HG02571 (cell line): ENCODE measurements around the gene FAM9A.

Experiments used
- ATAC-seq: cut with Tn5 transposase; IDR thresholded peaks from one replicate; pipeline ENCODE4 v1.9.1; 2021; ENCODE audit warnings: mild to moderate bottlenecking, moderate library complexity; ENCODE audit not compliant: unreplicated experiment

The FAM9A gene

GRCh38 chrX:8801041-8801599 is at the start of gene FAM9A:
Gene FAM9A (minus strand): TSS chrX:8801383. CDS start chrX:8800171, 1,212 bp downstream.
- no peak for ATAC-seq

GRCh38 chrX:8850478-8850877 is 49.3 kb upstream of the FAM9A start:
- no peak for ATAC-seq

DNA sequence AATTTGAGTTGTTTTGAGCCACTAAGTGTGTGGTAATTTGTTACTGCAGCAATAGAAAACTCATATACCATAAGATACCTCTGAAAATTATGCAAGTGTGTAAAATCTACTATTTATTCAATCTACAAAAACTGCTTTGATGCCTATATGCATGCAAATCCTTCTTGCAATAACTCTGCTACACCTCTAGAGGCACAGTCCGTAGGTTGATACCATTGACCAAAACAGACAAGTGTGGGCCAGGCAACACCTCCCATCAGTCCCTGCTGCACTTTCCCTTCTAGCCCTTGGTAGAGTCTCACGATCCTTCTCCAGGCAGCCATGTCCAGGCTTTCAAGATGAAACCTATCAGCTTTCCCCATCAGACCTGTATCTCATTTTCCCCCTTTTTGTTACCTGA is 48.8 kb upstream of the FAM9A start:
- no peak for ATAC-seq

DNA sequence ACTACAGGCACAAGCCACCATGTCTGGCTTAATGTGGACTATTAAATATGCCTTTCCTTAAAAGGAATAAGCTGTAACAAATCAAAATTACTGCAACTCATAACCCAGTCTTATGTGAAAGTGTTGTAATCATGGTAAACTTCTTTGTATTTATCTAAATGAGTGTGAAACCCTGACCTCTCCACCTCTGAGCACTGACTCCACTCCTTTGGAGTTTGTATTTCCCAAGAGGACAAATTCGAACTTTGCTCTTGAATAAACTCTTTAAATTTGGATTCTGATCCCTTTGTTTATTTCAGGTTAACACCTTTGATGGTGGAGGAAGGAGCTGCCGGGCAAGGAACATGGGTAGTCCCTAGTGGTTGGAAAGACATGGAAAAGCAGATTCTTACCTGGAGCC is 48.3 kb upstream of the FAM9A start:
- no peak for ATAC-seq

- no peak for ATAC-seq
These were observed 47.7 kb upstream of the FAM9A start for GRCh38 chrX:8848911-8849310.

- no peak for ATAC-seq
These were observed 47.3 kb upstream of the FAM9A start for GRCh38 chrX:8848441-8848840.

- no peak for ATAC-seq
These were observed 46.2 kb upstream of the FAM9A start for GRCh38 chrX:8847360-8847759.

- ATAC-seq: no peak
These were observed 45.1 kb upstream of the FAM9A start for GRCh38 chrX:8846266-8846665.

DNA sequence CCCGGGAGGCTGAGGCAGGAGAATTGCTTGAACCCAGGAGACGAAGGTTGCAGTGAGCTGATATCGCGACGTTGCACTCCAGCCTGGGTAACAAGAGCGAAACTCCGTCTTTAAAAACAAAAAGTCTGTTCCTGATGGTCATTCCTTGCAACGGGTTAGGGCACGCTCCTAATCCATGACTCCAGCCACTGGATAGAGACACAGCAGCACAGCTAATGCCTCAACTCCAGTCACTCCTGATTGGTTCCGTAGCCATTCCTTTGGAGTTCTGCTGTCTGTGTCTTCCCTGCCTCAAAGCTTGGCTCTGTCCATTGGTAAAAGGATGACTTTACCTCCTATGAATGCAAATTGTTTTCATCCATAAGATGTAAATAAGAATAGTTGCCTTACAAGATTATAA is 44.3 kb upstream of the FAM9A start:
- ATAC-seq: no peak

DNA sequence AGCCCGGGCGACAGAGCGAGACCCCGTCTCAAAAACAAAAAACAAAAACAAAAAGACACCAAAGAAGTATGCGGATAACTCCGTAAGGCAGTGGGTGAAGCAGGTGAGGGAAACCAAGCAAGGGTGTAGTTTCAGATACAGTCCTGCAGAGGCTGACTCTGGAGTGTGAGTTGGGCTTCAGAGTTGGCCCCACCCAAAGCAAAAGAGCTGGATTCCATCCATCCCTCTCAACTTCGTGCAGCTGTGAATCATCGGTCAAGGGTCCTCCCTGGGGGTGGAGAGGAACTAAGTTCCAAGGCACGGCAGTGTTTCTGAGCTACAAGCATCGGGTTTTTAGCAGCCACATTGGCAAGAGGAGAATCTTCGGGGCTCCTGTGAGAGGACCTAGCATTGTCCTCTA is 43.9 kb upstream of the FAM9A start:
- no peak for ATAC-seq

DNA sequence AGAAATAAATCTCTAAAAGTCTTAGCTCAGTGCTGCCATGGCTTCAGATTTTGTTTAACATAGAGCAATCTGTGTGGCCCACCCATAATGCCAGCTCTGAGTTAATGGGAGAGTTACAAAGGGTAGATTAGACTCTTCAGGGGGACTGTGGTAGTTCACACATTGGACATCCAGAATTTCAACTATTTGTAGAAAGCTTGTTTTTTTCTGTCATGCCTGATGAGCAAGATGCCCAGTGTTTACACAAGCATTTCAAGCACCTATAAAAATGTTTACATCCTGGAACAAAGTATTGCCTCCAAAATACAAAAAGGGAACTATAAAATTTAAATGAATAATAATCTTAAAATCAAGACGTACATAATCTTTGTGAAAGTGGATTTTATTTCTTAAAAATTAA is 43.0 kb upstream of the FAM9A start:
- no peak for ATAC-seq

- no peak for ATAC-seq
These were observed 40.7 kb upstream of the FAM9A start for GRCh38 chrX:8841911-8842310.

- ATAC-seq: no peak
These were observed 33.2 kb upstream of the FAM9A start for GRCh38 chrX:8834392-8834791.

- no peak for ATAC-seq
These were observed 31.6 kb upstream of the FAM9A start for GRCh38 chrX:8832582-8833378.

- no peak for ATAC-seq
These were observed 22.5 kb upstream of the FAM9A start for GRCh38 chrX:8823698-8824097.

- no peak for ATAC-seq
These were observed 20.8 kb upstream of the FAM9A start for GRCh38 chrX:8822002-8822401.

- ATAC-seq: no peak
These were observed 19.8 kb upstream of the FAM9A start for GRCh38 chrX:8820910-8821527.

DNA sequence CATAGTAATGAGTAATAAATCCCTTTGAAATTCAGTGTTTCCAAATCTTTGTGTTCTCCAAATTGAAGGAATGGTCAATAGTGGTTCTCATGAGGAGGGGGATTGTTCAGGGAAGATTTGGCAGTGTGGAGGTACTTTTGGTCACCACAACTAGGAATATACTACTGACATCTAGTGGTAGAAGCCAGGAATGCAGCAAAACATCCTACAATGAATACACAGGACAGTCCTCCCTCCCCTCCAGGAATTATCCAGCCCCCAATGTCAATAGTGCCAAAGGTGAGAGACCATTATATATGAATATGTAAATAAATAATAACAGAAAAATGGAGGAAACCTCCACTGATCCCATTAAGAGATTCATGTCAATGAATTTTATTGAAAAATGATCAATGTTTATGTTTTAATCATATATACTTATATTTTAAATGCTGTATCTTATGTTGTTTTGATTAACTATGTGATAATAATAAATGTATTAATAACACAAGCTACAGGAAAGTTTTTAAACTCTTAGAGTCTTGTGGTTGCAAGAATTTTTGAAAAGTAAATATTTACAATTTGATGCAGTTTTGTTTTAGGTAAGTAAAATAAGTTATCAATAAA is 14.4 kb upstream of the FAM9A start:
- ATAC-seq: no peak

- ATAC-seq: no peak
These were observed 11.9 kb upstream of the FAM9A start for GRCh38 chrX:8813036-8813435.

DNA sequence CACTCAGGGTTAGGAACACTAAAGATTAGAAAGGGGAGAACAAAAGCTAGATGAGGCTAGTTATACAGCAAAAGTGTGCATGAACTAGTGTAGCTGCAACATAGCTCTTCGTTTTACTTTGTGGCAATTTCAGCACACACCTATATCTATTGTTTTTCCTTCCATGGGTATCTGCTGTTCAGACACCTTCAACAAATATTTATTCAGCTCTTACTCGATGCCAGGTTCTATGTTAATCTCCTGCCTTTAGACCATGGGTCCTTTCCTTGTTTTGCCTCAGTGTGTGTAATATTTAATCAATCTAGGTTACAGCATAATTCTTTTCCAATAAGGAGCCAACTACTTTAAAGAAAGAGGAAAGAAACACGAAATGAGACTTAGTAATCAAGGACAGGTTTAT is 10.4 kb upstream of the FAM9A start:
- ATAC-seq: no peak

DNA sequence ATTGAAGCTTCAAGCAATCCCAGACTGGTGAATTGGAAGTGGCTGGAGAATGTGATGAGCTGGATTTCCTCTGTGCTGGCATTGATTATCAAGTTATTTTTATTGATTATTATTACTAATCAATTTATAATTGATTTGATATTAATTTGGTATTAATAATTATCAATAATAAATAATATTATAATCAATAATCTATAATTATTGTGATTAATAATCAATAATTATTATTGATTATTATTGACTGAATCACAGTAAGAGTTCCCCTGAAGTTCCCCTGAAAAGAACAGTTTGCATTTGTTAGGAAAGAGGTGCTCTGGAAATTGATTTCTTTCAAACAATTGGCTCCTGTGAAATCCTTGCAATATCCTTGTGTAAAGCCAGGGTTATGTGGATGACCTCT is 7.5 kb upstream of the FAM9A start:
- no peak for ATAC-seq

GRCh38 chrX:8805974-8806373 is 4.8 kb upstream of the FAM9A start:
- ATAC-seq: no peak
